Lower leg skin (tissue), 3 donors: Measurements from ENCODE around the gene SBNO1.
"Not testable (repeated sequence)": the region's sequence is repeated elsewhere in the genome, so short reads cannot be mapped to it uniquely, and the experiment has no call there.

ENCODE experiments used
- POLR2A ChIP-seq, 2 donors: fragments of 450-650 bp; IDR thresholded peaks; one replicate each; pipeline ENCODE4 v1.6.1; 2016 to 2017; ENCODE audit warnings: antibody characterized with exemption in 2 of 2, mild to moderate bottlenecking in 1 of 2, moderate library complexity in 1 of 2
- TF ChIP-seq, protein P1 (sequence below), 3 donors: fragments of 450-650 bp; IDR thresholded peaks; one replicate each; pipeline ENCODE4 v1.5.1; 2016; ENCODE audit warnings: antibody characterized with exemption in 3 of 3, mild to moderate bottlenecking in 3 of 3, moderate library complexity in 2 of 3

DNA sequence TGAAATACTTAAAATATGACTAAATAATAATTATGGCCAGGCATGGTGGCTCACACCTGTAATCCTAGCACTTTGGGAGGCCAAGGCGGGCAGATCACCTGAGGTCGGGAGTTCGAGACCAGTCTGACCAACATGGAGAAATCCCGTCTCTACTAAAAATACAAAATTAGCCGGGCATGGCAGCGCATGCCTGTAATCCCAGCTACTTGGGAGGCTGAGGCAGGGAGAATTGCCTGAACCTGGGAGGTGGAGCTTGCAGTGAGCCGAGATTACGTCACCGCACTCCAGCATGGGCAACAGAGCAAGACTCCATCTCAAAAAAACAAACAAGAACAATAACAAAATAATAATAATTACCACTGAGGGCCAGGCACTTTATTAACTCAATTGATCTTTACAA lies 20.9 kb upstream of the SBNO1 start:
- TF ChIP-seq, protein P1, sequence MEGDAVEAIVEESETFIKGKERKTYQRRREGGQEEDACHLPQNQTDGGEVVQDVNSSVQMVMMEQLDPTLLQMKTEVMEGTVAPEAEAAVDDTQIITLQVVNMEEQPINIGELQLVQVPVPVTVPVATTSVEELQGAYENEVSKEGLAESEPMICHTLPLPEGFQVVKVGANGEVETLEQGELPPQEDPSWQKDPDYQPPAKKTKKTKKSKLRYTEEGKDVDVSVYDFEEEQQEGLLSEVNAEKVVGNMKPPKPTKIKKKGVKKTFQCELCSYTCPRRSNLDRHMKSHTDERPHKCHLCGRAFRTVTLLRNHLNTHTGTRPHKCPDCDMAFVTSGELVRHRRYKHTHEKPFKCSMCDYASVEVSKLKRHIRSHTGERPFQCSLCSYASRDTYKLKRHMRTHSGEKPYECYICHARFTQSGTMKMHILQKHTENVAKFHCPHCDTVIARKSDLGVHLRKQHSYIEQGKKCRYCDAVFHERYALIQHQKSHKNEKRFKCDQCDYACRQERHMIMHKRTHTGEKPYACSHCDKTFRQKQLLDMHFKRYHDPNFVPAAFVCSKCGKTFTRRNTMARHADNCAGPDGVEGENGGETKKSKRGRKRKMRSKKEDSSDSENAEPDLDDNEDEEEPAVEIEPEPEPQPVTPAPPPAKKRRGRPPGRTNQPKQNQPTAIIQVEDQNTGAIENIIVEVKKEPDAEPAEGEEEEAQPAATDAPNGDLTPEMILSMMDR (IDR thresholded peaks at IDR 0.05), result not testable (repeated sequence)
- not testable (repeated sequence) for TF ChIP-seq POLR2A (IDR thresholded peaks at IDR 0.05)
